NCI-H748 treated with DMSO at 0.1 percent for 48 hours (cell line): ENCODE data around the gene PALLD.

ENCODE experiments used
- DNase-seq: peaks from one replicate; lab custom pipeline; 2025; lab: John Stamatoyannopoulos, UW

The PALLD gene

DNA sequence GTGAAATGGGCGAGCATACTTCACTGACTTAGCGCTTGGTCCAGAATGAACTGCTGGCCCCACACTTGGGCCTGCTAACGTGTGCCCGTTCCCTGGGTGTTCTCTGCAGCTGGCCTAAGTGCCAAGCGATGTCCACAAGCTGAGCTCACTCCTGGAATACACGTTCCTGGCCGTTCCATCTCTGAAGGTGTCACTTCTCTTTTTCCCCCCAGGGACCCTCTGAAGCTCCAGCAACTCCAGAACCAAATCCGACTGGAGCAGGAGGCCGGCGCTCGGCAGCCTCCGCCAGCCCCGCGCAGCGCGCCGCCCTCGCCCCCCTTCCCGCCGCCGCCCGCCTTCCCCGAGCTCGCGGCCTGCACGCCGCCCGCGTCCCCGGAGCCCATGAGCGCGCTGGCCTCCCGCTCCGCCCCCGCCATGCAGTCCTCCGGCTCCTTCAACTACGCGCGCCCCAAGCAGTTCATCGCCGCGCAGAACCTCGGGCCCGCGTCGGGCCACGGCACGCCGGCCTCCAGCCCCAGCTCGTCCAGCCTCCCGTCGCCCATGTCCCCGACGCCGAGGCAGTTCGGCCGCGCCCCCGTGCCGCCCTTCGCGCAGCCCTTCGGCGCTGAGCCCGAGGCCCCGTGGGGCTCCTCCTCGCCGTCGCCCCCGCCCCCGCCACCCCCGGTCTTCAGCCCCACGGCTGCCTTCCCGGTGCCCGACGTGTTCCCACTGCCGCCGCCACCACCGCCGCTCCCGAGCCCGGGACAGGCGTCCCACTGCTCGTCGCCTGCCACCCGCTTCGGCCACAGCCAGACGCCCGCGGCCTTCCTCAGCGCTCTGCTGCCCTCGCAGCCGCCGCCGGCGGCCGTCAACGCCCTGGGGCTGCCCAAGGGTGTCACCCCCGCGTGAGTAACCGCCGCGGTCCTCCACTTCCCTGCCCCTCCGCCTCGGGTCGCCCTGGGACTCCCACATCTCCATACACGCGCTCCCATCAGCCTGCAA lies 380.9 kb downstream of the PALLD start:
- DNase-seq, result no peak

DNA sequence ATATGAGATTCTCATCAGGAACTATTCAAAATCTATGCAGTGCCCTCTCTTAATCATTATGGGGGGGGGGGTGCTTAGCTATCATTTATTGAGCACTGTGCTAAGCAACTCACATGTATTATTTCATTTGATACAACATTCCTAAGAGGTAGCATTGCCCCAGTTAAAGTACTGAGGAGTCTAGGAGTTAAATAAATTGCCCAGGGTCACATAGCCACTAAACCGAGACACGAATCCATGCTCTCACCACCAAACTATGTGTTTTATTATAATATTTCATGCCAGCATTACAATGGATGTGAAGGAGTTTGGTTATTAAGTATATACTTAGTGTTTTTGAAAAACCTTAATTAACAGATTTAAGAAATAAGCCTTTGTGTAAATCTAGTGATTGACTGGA lies 381.8 kb downstream of the PALLD start:
- DNase-seq, result no peak

DNA sequence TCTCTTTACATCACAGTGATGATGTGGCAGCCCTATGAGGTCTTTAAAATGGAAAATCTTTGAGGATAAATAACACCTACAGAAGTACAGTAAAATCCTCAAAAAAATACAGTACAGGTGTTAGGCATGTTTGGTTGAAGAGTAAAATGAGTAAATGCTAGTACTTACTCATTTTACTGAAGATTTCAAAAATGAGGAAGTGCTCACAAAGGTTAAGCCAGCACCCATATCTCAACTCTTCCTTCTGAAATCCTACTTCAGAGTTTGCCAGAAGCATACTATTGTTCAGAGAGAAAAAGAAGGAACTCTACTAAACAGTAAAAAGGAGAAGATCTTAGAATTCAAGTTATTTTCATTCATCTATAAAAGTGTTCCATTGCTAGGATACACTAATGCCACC lies 382.3 kb downstream of the PALLD start:
- DNase-seq, result no peak

DNA sequence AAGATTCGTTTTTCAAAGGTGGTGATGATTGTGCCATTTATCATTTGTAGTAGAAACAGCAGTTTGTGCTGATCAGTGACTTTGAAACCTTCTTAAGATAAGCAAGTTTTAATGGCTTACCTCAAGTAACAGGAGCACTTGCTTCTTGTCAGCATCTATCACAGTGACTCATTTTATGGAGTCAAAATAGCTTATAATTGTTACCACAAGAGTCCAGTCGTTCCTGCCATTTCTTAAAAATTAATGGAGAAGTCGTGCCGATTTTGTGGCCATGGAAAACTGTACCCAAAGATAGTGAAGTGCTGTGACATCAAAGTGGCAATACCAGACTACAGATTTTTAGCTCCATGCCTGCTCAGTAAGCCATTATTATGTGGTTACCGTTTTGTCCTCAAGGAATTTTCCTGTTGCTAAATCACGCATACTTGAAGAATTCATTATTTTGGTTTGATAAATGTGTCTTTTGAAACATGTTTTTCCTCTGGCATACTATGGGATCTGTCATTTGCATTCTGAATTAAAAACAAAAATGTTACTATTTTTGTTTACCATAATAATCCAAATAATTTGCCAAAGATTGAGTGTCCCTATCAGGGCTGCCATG lies 383.3 kb downstream of the PALLD start:
- DNase-seq, result no peak

DNA sequence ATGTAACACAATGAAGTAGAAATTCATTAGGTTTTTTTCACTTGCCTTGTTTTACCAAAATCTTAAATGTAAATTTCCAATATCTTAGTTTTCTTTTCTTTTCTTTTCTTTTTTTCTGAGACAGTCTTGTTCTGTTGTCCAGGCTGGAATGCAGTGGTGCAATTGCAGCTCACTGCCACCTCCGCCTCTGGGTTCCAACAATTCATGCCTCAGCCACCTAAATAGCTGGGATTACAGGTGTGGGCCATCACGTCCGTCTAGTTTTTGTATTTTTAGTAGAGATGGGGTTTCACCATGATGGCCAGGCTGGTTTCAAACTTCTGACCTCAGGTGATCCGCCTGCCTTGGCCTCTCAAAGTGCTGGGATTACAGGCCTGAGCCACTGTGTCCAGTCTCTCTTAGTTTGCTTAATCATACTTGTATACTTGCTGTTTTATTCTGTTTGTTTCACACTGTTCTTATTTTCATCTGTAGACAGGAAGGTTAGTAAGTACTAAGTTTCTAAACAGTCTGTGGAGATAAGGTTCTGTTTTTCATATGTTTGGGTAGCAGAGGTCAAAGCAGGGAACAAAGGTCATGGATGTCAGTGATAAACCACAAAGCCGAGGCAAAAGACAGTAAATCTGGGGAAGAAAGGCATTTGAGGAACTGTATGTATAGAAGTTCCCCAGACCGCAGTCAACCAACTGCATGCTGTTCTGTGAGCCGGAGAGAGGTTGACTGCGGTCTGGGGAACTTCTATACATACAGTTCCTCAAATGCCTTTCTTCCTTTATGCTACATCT lies 384.2 kb downstream of the PALLD start:
- no peak for DNase-seq

DNA sequence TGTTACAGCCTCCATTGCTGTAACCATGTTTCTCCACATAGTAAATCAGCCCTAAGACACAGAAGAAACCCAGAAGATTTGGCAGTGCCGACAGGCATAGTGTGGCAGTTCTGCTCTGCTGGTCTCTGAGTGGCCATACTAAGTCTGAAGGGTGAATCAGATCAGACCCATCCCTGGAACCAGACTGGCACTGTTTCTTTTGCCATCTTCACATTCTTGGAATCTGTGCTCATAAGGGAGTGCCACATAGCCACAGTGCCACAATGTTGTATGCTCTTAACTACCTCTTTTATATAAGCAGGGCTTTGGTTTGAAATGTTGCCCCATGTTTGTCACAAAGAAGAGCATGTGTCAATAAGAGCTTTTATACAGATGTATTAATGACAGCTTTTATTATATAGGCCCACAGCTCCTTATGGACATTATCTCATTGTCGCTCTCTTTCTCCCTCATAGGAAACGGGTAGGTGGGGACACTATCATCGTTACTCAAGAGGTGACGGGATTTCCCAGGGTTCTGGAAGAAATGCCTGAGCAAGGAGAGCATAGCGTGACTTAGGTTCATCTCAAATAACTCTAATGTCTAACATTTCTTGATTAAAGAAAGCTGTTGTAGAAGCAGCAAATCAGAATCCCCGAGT lies 385.0 kb downstream of the PALLD start:
- no peak for DNase-seq

DNA sequence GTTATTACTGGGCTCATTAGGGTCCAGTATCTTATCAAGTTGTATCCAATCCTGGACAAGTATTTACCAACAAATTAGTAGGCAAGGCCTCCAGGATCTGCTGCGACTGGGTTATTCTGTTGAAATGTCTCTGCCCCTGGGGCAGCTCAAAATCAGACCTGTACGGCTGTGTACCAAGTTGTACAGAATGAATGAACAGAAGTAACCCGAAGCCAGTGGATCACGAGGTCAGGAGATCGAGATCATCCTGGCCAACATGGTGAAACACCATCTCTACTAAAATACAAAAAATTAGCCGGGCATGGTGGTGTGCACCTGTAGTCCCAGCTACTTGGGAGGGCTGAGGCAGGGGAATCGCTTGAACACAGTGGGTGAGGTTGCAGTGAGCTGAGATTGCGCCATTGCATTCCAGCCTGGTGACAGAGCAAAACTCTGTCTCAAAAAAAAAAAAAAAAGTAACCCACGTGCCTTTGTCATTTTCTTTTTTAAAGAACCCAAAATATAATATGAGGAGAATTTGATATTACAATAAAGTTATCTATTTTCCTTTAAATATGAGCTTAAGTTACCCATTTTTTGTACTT lies 385.9 kb downstream of the PALLD start:
- DNase-seq, result no peak

DNA sequence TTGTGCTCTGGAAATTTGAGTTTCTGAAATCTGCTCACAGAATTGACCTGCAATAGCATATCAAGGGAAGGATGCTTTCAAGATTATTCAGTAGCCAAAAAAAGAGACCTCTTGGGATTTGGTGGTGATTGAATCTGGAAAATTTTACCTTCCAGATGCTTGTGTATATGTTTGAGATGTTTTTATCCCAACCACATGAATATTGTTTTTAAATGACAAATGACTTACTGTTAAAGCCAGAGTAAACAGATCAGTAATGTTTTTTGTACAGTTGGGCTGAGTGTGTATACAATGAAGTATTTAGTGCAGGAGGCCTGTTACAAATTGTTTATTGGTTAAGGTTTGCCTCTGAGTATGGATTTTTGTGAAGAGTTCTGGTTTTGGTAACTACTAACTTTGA lies 386.7 kb downstream of the PALLD start:
- DNase-seq, result no peak

DNA sequence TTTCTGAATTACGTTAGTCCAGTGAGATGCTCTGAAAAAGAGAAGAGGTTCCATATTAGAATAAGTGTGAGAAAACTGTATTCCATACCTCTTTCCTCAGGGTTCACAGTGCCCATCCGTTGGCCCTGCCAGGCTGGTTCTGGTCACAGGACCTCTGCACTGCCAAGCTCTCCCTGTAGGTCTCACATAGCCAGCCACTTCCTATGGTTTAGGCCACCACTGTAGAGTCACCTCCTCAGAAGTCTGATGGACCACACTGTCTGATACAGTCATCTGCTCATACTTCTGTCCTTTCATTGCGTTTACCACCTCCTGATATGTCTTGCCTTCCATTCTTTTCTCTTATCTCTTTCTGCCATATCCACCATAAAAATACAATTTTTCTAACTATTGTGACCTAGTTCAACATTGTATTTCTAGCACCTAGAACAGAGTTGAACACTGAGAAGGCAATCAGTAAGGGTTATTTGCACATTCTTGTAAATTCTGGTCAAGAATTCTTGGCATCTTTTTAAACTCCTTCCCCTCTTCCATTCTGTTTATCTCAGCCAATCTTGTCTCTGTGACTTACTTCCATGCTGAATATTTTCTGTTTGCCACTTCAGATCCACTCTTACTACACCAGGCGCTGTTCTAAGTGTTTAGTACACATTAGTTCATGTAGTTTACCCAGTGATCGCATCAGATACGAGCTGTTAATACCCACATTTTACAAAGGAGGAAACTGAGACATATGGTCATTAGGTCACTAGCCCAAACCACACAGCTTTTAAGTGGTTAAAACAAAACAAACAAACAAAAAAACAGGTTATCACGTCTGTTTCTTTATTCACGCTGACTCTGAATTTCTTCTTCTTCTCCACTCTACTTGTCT lies 387.6 kb downstream of the PALLD start:
- no peak for DNase-seq

DNA sequence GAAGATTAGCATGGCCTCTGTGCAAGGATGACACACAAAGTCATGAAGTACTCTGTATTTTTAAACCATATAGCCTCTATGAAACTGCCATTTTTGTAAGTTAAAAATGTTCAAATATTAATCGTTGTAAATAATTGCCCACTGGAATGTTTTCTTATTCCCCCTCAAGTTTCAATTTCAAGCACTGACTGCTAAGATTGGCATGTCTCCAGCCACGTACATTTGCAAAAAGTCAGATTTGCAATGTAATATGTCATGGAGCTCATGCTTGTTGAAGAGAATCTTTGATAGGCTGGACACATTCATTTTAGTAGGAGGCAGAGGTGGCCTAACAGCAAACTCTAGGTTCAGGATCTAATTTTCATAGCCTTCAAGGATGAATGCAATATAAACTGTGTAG lies 388.5 kb downstream of the PALLD start:
- no peak for DNase-seq

DNA sequence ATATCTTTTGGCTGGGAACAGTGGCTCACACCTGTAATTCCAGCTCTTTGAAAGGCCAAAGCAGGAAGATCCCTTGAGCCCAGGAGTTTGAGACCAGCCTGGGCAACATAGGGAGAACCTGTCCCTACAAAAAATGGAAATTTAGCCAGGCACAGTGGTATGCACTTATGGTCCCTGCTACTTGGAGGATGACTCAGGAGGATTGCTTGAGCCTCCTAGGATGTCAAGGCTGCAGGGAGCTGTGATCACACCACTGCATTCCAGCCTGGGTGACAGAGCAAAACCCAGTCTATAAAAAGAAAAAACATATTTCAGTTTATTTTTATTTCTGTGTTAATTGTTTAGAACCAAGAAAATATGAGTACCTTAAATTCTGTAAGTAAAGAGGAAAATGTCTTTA lies 389.5 kb downstream of the PALLD start:
- no peak for DNase-seq

DNA sequence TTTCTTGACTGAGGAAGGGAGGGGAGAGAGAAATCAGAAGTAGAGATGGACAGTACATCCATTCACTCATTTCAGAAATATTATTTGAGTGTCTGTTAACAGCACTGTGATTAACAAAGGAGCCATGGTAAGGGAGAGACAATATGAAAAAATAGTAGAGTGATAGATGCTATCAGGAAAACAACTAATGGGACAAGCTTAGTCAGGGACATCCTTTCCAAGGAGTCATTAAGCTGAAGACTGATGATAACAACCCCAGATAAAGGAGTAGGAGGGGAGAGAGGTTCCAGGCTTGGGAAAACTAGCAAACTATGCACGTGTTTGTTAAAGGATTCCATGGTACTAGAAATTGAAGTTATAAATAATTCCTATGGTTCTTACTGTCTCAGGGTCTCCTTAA lies 391.0 kb downstream of the PALLD start:
- DNase-seq, result no peak

DNA sequence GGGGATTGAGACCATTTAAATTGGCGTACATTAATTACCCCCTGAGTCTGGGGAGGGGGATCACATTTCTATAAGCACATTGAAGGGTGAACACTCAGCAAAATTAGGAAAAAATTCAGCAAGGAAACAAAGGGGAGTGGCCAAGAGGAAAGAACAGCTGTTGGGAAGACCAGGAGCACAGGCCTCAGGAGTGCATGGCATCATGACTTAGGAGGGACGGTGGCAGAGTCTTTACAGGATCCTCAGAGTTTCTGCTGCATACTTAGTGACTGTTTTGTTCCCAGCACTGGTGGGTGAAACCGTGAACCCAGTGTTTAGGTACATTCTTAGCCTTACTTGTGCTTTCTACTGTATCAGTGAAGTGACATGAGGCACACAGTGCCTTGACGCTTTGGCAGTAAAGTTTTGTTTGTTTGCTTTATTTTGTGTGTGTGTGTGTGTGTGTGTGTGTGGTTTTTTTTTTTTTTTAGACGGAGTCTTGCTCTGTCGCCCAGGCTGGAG lies 391.9 kb downstream of the PALLD start:
- no peak for DNase-seq

DNA sequence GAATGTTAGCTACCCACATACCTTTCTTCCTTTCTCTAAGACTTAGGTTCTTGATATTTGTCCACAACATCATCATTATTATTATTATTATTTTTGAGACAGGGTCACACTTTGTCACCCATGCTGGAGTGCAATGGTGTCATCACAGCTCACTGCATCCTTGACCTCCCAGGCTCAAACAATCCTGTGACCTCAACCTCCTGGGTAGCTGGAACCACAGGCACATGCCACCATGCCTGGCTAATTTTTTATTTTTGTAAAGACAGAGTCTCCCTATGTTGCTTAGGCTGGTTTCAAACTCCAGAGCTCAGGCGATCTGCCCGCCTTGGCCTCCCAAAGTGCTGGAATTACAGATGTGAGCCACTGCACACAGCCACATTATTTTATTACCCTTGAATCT lies 394.2 kb downstream of the PALLD start:
- no peak for DNase-seq

DNA sequence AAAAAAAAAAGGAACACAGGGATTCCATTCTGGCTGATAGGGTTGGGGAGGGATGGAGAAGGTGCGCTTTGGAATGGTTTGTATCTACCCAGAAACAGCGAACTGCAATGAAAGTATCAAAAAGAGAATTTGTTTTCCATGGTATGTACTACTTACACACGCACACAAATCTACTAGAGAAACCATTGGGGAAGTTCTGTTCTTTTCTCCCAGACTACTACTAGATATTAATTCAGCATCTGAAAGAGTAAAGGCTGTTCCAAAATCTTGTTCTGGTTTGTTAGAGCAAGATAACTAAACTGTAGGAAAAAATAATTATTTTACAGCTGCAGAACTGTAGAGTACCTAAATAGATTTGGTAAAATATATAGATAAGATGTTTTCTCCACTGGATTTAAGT lies 394.8 kb downstream of the PALLD start:
- DNase-seq, result no peak

DNA sequence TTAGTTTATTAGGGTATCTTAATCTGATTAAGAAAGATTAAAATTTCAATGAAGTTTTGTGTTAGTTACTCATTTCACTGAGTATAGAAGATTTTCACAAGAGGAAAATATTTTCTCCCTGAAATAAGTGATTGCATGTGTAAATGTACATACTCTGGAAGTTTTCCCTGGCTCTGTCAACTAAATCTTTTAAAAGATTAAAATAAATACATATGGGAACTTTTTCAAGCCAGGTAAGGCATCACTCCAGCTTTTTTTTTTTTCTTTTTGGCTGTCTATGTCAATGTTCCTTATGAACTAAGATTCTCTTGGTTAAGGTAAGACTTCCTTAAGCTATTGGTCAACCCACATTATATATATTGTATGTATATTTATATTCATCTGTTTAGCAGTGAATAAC lies 395.6 kb downstream of the PALLD start:
- no peak for DNase-seq

DNA sequence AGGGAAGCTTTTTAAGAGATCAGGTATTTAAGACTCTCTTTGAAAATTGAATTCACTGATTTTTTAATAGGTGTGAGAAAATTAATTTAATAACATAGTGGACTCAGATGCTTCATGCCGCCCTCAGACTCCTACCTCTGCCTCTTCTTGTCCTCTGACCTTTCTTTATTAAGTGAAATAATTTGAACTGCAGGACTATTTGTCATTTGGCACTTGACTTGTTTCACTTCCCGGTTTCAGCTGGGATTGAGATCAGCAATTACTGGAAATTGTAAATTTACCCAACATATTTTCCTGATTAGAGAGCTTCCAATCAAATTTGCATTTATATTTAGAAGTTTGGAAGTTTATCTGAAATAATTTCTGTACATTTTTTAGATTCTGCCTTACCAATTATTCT lies 396.4 kb downstream of the PALLD start:
- DNase-seq, result no peak

DNA sequence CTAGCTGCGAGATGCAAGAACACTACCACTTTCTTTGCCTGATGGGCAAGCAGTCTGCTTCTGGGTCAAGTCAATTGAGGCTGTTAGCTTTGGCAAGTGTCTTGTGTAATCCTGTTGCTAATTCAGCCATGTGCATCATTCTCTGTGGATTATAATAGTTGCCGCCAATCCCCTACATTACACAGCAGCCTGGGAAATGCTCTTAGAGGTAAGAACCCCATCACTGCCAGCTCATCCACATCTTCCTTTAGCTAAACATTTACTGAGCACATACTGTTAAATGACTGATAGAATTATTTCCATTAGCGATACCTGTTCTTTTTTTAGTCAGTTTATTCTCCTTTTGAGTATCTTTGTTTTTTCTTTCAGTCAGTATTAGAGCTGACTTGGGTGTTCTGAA lies 397.0 kb downstream of the PALLD start:
- no peak for DNase-seq

DNA sequence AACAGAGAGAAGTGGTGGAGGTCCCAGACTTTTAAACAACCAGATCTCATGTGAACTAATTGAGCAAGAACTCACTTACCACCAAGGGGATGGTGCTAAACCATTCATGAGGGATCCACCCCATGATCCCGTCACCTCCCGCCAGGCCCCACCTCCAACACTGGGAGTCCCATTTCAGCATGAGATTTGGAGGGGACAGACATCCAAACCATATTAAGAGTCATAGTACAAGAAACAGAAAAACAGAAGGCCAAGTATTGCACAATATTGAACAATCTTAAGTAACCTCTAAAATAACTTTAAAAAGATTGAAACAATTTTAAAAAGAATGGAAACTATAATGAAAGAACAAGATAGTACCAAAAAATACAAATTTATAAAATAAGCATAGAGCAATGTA lies 403.2 kb downstream of the PALLD start:
- no peak for DNase-seq

DNA sequence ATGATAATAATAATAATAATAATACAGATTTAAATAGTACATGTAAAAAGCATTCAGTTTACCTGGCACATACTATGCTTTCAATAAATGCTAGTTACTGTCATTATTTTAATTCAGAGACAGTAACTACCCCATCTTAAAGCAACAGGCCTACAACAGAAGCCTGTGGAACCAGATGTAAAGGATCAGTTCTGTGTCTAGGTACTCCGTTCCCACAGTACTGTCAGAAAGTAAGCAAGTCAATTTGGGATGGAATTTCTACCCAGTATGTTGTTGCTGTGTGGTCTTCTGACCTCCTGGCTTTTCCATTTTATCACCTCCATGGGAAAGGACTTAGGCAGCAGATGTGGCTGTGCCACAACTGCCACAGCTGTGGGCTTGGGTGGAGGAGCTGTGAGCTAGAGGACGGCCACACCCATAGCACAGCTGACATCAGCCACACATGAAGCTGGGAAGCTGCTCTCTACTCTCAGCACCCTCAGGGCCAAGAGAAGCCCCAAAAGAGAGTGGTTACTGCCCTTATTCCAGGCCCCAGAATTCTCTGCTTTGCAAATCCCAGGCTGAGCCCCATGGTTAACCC lies 410.4 kb downstream of the PALLD start:
- DNase-seq, result no peak
